Pancreas (tissue), 10 donors: ENCODE results near the gene IL17C. TPM values are rescaled to one million over a fixed set of nuclear protein-coding genes. Genes with fewer than 3 reads are reported as not detected.
"Not testable (repeated sequence)": the region's sequence is repeated elsewhere in the genome, so short reads cannot be mapped to it uniquely, and the experiment has no call there.

ENCODE experiments used
- ATAC-seq, 4 donors: fragments of 200-7000 bp; cut with Tn5 transposase; one replicate each; pipeline versions ENCODE4 v1.8.0 to v1.9.1; 2020; ENCODE audit warnings: mild to moderate bottlenecking in 4 of 4, moderate library complexity in 4 of 4
- DNase-seq, 6 donors: peaks; one replicate each; pipeline ENCODE4 v3.0.0-alpha.2; 2020
- FAIRE-seq: peaks from 2 replicates; lab custom pipeline; 2012; peaks lifted over from hg19 to GRCh38; lab: Jason Lieb, UNC
- H3K27ac ChIP-seq, 4 donors: fragments of 200-600 bp; sonication (generic); 1 replicate in 3 of 4; 2 replicates in 1 of 4; pipeline versions ENCODE4 v1.5.0 to v1.8.0; 2020
- H3K27me3 ChIP-seq, 4 donors: fragments of 200-600 bp; one replicate each; pipeline ENCODE4 v1.8.0; 2021
- H3K36me3 ChIP-seq, 3 donors: fragments of 200-600 bp; sonication (generic) in 1 of 3; one replicate each; pipeline versions ENCODE4 v1.5.0 to v1.8.0; 2020 to 2021
- H3K4me1 ChIP-seq, 3 donors: fragments of 200-600 bp; one replicate each; pipeline ENCODE4 v1.8.0; 2021
- H3K4me3 ChIP-seq, 4 donors: fragments of 200-600 bp; sonication (generic) in 2 of 4; one replicate each; pipeline versions ENCODE4 v1.5.0 to v1.8.0; 2020 to 2021
- H3K9me3 ChIP-seq, 4 donors: fragments of 200-600 bp; one replicate each; pipeline ENCODE4 v1.8.0; 2021
- WGBS, 2 donors: extraction: QIAGEN DNeasy Blood & Tissue Kit; methylation state at CpG; one replicate each; pipeline ENCODE4 v1.1.7; 2013; 5-methylcytosine and 5-hydroxymethylcytosine counted together
- intact Hi-C, 3 donors: fragments of 100-400 bp; cut with DNase I; formaldehyde crosslinking; loops; one replicate each; pipeline versions ENCODE4 v1.11.1 to v1.14.2; 2022
- polyA plus RNA-seq, 2 donors: library from polyadenylated mRNA; stranded (reverse); fragments of 200-250 nt; gene quantifications; one replicate each; pipeline ENCODE4 v1.2.3, GENCODE V29; 2013
- total RNA-seq, 6 donors: library from RNA; stranded (reverse); fragmentation: NEBNext Ultra II Directional in 4 of 6; extraction: Animal tissue kit (Norgen Biotek cat#: 25700) in 4 of 6; gene quantifications; one replicate each; pipeline versions ENCODE4 v1.2.1 to v1.2.4, GENCODE V29; 2021 to 2023
- TF ChIP-seq, protein P1 (sequence below), 4 donors: fragments of 200-600 bp; sonication (generic) in 3 of 4; IDR thresholded peaks; one replicate each; pipeline versions ENCODE4 v1.5.0 to v1.8.0; 2021; ENCODE audit warnings: antibody characterized with exemption in 4 of 4
- donor health status: healthy with polysubstance abuse.
- donor health status: DM: no; HTN: no; CAD: no; lungs with moderate emphysema.
- donor health status: DM: no; HTN: no; CAD: no.
- donor health status: control.
- donor health status: control.
- donor health status: Bipolar disorder and iron deficiency.
- donor health status: DM: yes; HTN: yes; CAD: no.
- donor health status: DM: no; HTN: no; CAD: no.
- donor health status: DM: no; HTN: no; CAD: no.
- donor health status: DM: yes; HTN: yes; CAD: no.

Gene IL17C
- total and polyA plus RNA-seq, 8 donors, result 0.14 TPM; not detected in 7

DNA sequence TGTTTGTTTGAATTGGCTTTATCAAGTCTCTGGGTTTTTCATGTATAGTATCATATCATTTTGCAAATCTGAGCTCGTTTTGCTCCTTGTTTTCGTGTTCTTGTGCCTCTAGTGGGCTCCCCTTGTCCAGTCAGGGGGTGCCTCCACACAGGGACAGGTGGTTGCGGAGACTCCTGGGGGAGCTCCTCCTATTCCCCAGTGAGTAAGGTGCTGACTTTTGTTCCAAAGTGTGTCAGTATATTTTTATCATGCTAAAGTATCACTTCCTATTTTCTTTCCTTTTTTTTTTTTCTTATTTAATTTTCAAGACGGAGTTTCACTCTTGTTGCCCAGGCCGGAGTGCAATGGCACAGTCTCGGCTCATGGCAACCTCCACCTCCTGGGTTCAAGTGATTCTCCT, 30.3 kb upstream of the IL17C start:
- ATAC-seq, result no peak
- Histone ChIP-seq H3K9me3 (no peaks in the 10 kb centered on the region), H3K27ac (no peak overlapping the region)

DNA sequence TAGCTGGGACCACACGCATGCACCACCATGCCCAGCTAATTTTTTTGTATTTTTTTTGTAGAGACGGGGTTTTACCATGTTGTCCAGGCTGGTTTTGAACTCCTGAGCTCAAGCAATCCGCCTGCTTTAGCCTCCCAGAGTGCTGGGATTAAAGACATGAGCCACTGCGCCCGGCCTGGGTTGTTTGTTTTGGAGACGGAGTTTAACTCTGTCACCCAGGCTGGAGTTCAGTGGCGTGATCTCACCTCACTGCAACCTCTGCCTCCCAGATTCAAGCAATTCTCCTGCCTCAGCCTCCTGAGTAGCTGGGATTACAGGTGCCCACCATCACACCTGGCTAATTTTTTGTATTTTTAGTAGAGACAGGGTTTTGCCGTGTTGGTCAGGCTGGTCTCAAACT, 28.9 kb upstream of the IL17C start:
- H3K36me3 ChIP-seq, result peaks cover 0 to 28% (median 0%) of the 10 kb centered on the region in 3 donors
- ATAC-seq, intact Hi-C loops, H3K9me3 ChIP-seq, FAIRE-seq, H3K4me3 ChIP-seq, DNase-seq, H3K4me1 ChIP-seq, H3K27ac ChIP-seq, H3K27me3 ChIP-seq: not testable (repeated sequence)
- 92 to 98% methylated on average over 8 of the region's 8 CpGs for WGBS, 2 donors

More for the DNA sequence above, 30.3 kb upstream of the IL17C start:
- WGBS, 2 donors, result 88 to 90% methylated on average over 6 of the region's 6 CpGs
- Histone ChIP-seq H3K36me3 (peaks cover 0 to 28% (median 0%) of the 10 kb centered on the region in 3 donors), H3K27me3 (no peaks in the 10 kb centered on the region), H3K4me1 (no peaks in the 10 kb centered on the region), H3K4me3 (no peak overlapping the region)
- intact Hi-C loops, result no loop called here
- no peak for DNase-seq
- FAIRE-seq, result no peak
- TF ChIP-seq, protein P1, sequence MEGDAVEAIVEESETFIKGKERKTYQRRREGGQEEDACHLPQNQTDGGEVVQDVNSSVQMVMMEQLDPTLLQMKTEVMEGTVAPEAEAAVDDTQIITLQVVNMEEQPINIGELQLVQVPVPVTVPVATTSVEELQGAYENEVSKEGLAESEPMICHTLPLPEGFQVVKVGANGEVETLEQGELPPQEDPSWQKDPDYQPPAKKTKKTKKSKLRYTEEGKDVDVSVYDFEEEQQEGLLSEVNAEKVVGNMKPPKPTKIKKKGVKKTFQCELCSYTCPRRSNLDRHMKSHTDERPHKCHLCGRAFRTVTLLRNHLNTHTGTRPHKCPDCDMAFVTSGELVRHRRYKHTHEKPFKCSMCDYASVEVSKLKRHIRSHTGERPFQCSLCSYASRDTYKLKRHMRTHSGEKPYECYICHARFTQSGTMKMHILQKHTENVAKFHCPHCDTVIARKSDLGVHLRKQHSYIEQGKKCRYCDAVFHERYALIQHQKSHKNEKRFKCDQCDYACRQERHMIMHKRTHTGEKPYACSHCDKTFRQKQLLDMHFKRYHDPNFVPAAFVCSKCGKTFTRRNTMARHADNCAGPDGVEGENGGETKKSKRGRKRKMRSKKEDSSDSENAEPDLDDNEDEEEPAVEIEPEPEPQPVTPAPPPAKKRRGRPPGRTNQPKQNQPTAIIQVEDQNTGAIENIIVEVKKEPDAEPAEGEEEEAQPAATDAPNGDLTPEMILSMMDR (IDR thresholded peaks at IDR 0.05), result no peak

DNA sequence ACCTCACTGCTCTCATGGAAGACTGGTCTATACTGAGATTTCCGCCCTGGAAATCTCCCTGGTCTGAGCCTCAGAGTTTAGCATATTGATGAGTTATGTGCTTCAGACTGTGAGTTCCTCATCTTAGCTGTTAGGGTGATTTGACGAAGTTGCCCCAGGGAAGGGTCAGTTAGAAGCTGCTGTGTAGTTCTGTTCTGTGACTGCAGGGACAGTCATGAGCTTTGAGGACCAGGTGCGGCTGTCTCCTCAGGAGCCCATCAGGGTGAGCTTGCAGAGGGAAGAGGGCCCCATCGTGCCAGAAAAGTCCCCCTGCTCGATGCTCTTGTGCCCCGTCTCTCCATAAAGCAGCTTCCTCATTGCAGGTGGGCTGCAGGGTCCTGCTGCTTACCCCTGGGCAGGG, 28.3 kb upstream of the IL17C start:
- H3K4me3 ChIP-seq, result no peak overlapping the region
- H3K36me3 ChIP-seq, result peaks cover 0 to 28% (median 0%) of the 10 kb centered on the region in 3 donors
- FAIRE-seq (no peak), DNase-seq (no peak), ATAC-seq (no peak)
- WGBS, 2 donors, result 88 to 91% methylated on average over 6 of the region's 6 CpGs
- peaks cover 0 to 9% (median 0%) of the 10 kb centered on the region in 3 donors for H3K4me1 ChIP-seq
- no peaks in the 10 kb centered on the region for H3K27me3 ChIP-seq
- TF ChIP-seq, protein P1 (IDR thresholded peaks at IDR 0.05), result no peak
- H3K9me3 ChIP-seq, result no peaks in the 10 kb centered on the region
- H3K27ac ChIP-seq, result no peak overlapping the region
- intact Hi-C loops, result no loop called here

DNA sequence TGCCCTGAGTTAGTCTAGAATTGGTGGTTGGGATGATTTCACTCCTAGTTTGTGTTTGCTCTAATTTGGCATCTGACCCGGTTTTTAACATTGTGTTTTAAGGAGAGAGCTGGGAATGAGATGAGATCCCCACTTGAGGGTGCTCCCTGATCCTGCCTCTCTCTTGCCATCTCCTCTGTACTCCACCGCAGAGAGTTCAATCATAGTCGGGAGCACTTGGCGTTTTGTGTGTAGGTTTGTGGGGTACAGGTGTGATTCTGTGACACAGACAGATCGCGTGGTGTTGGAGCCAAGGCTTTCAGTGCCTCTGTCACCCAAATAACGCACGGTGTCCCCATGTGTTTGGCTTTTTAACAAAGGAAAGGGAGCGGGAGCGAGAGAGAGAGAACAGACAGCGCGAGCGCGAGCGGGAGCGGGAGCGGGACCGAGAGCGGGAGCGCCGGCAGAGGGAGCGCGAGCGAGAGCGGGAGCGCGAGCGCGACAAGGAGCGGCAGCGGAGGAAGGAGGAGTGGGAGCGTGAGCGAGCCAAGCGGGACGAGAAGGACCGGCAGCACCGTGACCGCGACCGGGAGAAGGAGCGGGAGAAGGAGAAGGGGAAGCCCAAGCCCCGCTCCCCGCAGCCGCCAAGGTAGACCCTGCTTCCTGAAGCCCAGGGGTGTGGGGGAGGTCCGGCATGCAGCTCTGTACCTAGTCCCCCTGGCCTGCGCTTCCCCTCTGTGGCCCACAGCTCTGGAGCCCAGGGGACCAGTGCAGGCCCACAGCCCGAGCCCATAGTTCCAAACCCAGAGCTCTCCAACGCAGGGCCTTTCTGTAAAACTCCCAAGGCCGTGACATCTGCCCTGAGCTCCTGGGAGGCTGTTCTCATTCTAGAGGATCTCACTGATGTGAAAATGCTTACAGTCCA, 27.2 kb upstream of the IL17C start:
- no peaks in the 10 kb centered on the region for H3K27me3 ChIP-seq
- TF ChIP-seq, protein P1 (IDR thresholded peaks at IDR 0.05), result no peak
- DNase-seq (no peak), ATAC-seq (no peak), FAIRE-seq (no peak)
- no peak overlapping the region for H3K27ac ChIP-seq
- peaks cover 9 to 19% (median 10%) of the 10 kb centered on the region in 3 donors for H3K4me1 ChIP-seq
- WGBS, 2 donors, result 75 to 91% methylated on average over 38 to 49 of the region's 49 CpGs
- H3K36me3 ChIP-seq, result peaks cover 0 to 26% (median 0%) of the 10 kb centered on the region in 3 donors
- intact Hi-C loops, result no loop called here
- no peaks in the 10 kb centered on the region for H3K9me3 ChIP-seq
- H3K4me3 ChIP-seq, result no peak overlapping the region

DNA sequence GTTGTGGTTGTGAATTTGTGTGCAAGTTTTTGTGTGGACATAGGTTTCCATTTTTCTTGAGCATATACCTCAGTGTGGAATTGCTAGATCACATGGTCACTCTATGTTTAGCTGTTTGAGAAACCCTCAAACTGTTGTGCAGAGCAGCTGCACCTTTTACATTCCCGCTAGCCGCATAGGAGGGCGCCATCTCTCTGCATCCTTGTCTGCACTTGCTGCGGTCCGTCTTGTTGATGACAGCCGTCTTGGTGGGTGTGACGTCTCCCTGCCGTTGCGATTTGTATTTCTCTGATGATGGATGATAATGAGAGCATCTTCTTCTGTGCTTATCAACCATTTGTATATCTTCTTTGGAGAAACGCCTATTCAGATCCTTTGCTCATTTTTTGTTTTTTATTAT, 25.1 kb upstream of the IL17C start:
- 87 to 92% methylated on average over 10 of the region's 10 CpGs for WGBS, 2 donors
- Histone ChIP-seq H3K27ac (no peak overlapping the region), H3K36me3 (peaks cover 0 to 15% (median 0%) of the 10 kb centered on the region in 3 donors), H3K4me1 (peaks cover 26 to 38% (median 27%) of the 10 kb centered on the region in 3 donors), H3K27me3 (no peaks in the 10 kb centered on the region), H3K4me3 (no peak overlapping the region), H3K9me3 (no peaks in the 10 kb centered on the region)
- intact Hi-C loops, result no loop called here
- FAIRE-seq (no peak), DNase-seq (no peak), ATAC-seq (no peak)
- TF ChIP-seq, protein P1 (IDR thresholded peaks at IDR 0.05), result no peak
